PC-3 (cell line): ENCODE data around the gene MBIP. TPM values are rescaled to one million over a fixed set of nuclear protein-coding genes. Genes with fewer than 3 reads are reported as not detected.

Experiments
- ATAC-seq: fragments of 200-7000 bp; cut with Tn5 transposase; 2 replicates; pipeline ENCODE4 v1.9.1; 2020; ENCODE audit warnings: mild to moderate bottlenecking, moderate library complexity
- Bru-seq: library from RNA; stranded (reverse); fragments of 400-500 nt; gene quantifications from one replicate; lab custom pipeline; 2021; lab: Mats Ljungman, UMichigan
- BruChase-seq, 2 experiments: library from RNA; stranded (reverse); fragments of 400-500 nt; gene quantifications; one replicate each; lab custom pipeline; 2021; lab: Mats Ljungman, UMichigan
- BruUV-seq: library from RNA; stranded (reverse); fragments of 400-500 nt; replicated peaks from 2 replicates; lab custom pipeline; 2021; lab: Mats Ljungman, UMichigan
- CTCF ChIA-PET: fragments of 300-600 bp; sonication (Branson Sonifier 250); formaldehyde crosslinking; loops from one replicate; lab custom pipeline; 2022; ENCODE audit warnings: antibody characterized with exemption; lab: Charles Lee
- POLR2A ChIA-PET: fragments of 300-600 bp; sonication (Branson Sonifier 250); formaldehyde crosslinking; loops from one replicate; lab custom pipeline; 2022; ENCODE audit warnings: antibody characterized with exemption; ENCODE audit not compliant: unreplicated experiment; lab: Charles Lee
- DNase-seq: peaks from one replicate; pipeline ENCODE4 v3.0.0-alpha.2; 2015
- H2AFZ ChIP-seq: fragments of 300-600 bp; sonication (generic); 2 replicates; pipeline ENCODE4 v1.6.0; 2016; ENCODE audit warnings: antibody characterized with exemption, low read length
- H3F3A ChIP-seq: fragments of 300-600 bp; sonication (generic); one replicate; pipeline ENCODE4 v1.6.0; 2017; ENCODE audit warnings: antibody characterized with exemption, low read length, control low read depth, mild to moderate bottlenecking; ENCODE audit not compliant: unreplicated experiment
- H3K27ac ChIP-seq: fragments of 300-600 bp; sonication (generic); 2 replicates; pipeline ENCODE4 v1.5.1; 2016; ENCODE audit warnings: mild to moderate bottlenecking, low read length
- H3K27me3 ChIP-seq: fragments of 300-600 bp; sonication (generic); 2 replicates; pipeline ENCODE4 v1.6.1; 2016; ENCODE audit warnings: low read length, mixed read lengths
- H3K36me3 ChIP-seq: fragments of 300-600 bp; sonication (generic); 2 replicates; pipeline ENCODE4 v1.6.1; 2016; ENCODE audit warnings: low read depth, mixed run types, low read length, mixed read lengths
- H3K4me1 ChIP-seq: fragments of 300-600 bp; sonication (generic); 2 replicates; pipeline ENCODE4 v1.5.1; 2016; ENCODE audit warnings: low read length; ENCODE audit not compliant: insufficient read depth
- H3K4me2 ChIP-seq: fragments of 300-600 bp; sonication (generic); 2 replicates; pipeline ENCODE4 v1.6.0; 2016; ENCODE audit warnings: low read length
- H3K4me3 ChIP-seq: fragments of 300-600 bp; sonication (generic); 2 replicates; pipeline ENCODE4 v1.5.1; 2016; ENCODE audit warnings: mild to moderate bottlenecking, low read length, mixed read lengths
- H3K79me2 ChIP-seq: fragments of 300-600 bp; sonication (generic); 2 replicates; pipeline ENCODE4 v1.6.1; 2017; ENCODE audit warnings: low read length, mixed read lengths
- H3K9ac ChIP-seq: fragments of 300-600 bp; sonication (generic); 2 replicates; pipeline ENCODE4 v1.6.0; 2016; ENCODE audit warnings: mild to moderate bottlenecking, low read length
- H3K9me2 ChIP-seq: fragments of 300-600 bp; sonication (generic); replicated peaks from 2 replicates; pipeline ENCODE4 v1.6.1; 2016; ENCODE audit warnings: mixed run types, low read length, mixed read lengths
- H3K9me3 ChIP-seq: fragments of 300-600 bp; sonication (generic); 2 replicates; pipeline ENCODE4 v1.6.1; 2016; ENCODE audit warnings: low read length, mixed read lengths
- H4K20me1 ChIP-seq: fragments of 300-600 bp; sonication (generic); 2 replicates; pipeline ENCODE4 v1.6.1; 2016; ENCODE audit warnings: low read length, mixed read lengths
- EZH2 ChIP-seq: fragments of 300-600 bp; sonication (generic); IDR thresholded peaks from one replicate; pipeline ENCODE4 v1.6.1; 2017; ENCODE audit warnings: antibody characterized with exemption, mild to moderate bottlenecking, low read length; ENCODE audit not compliant: unreplicated experiment
- EZH2phosphoT487 ChIP-seq: fragments of 300-600 bp; sonication (generic); IDR thresholded peaks from 2 replicates; pipeline ENCODE4 v1.6.1; 2018; ENCODE audit warnings: mild to moderate bottlenecking, antibody characterized with exemption, low read length, borderline replicate concordance
- intact Hi-C: fragments of 100-400 bp; cut with micrococcal nuclease; formaldehyde crosslinking; loops from 2 replicates; pipeline ENCODE4 v1.9.0; 2023
- long read RNA-seq: library from polyadenylated mRNA; unstranded; transcript quantifications from one replicate; pipeline ENCODE4 v2.0.0, GENCODE V29; 2021; ENCODE audit not compliant: unreplicated experiment
- total RNA-seq: library from RNA; depleted of rRNA; stranded (reverse); fragments of >200 nt; gene quantifications from 2 replicates; pipeline ENCODE4 v1.2.3, GENCODE V29; 2014; rRNA removed
- TF ChIP-seq, protein P1 (sequence below): fragments of 300-600 bp; sonication (generic); conservative IDR thresholded peaks from 2 replicates; pipeline ENCODE4 v1.5.1; 2017; ENCODE audit warnings: antibody characterized with exemption, low read depth, mild to moderate bottlenecking, low read length

MBIP gene, protein sequence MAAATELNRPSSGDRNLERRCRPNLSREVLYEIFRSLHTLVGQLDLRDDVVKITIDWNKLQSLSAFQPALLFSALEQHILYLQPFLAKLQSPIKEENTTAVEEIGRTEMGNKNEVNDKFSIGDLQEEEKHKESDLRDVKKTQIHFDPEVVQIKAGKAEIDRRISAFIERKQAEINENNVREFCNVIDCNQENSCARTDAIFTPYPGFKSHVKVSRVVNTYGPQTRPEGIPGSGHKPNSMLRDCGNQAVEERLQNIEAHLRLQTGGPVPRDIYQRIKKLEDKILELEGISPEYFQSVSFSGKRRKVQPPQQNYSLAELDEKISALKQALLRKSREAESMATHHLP
- total RNA-seq = 7.8 and 8.5 TPM in 2 replicates
- percentile 91 among the genes with signal in this experiment for Bru-seq, nascent RNA
- BruChase-seq, experiment 1, labeled RNA remaining after a 6-hour chase = percentile 85 among the genes with signal in this experiment
- percentile 89 among the genes with signal in this experiment for BruChase-seq, experiment 2, labeled RNA remaining after a 2-hour chase
- long read RNA-seq, transcript MBIP-201 (9 exons, 1,586 nt) = minor isoform, 8 of 62 reads
- long read RNA-seq, transcript MBIP-203 (9 exons, 1,648 nt) = major isoform, 45 of 62 reads
- long read RNA-seq, partial matches to known transcripts = 2 of 62 reads
- long read RNA-seq, other reads (novel, unspliced or antisense) = 4 of 62 reads

DNA sequence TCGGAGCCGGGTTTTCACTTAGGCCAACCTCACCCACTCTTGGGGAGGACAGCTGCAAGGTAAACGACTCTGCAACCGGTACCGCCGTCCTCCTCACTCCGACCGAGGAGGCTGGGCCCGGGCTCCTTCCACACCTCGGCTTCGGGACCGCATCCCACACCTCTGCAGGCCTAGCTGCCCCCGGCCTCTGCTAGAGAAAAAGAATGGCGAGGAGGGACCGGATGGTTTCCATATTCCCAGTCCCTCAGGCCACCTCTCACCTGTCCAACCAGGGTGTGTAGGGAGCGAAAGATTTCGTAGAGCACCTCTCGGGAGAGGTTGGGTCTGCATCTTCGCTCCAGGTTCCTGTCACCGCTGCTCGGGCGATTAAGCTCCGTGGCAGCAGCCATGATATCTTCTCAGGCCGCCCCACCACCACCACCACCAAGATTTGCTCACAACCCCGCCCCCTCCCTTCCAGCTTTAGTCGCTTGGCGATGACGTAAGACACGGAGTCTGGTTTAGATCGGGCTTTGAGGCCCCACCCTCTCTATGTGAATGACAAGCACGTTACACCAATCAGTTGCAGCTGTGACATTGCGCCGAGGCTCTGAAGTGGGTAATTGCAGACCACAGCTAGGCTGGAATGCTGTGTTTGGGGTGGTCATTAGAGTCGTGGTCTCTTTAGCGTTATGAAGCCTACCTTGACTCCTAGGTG, at the start of gene MBIP:
Gene MBIP, minus strand, starts transcription at position 438 of the 697 bp plus-strand sequence. Its CDS starts 49 bp downstream, at position 389.
- H3K27me3 ChIP-seq = peaks cover 37% of the 10 kb centered on the region; the same call in 1 of the 2 replicates
- H3K4me1 ChIP-seq = peaks cover 31% of the 10 kb centered on the region
- peak within 1 kb of the TSS; percentile 39 for H3K27ac ChIP-seq
- peak within 1 kb of the TSS; percentile 98 for H2AFZ ChIP-seq
- ChIA-PET POLR2A (interaction anchor here (0.5 to 0.6 kb wide), 5 partner anchors 40 to 494 kb away, joined by 4 to 17 read pairs (median 5); partner anchors contain the start of gene BRMS1L), CTCF (interaction anchor here (0.6 to 0.7 kb wide), 4 partner anchors 90 to 507 kb away, joined by 3 to 5 read pairs (median 4); no protein-coding TSS in a partner anchor)
- peak within 1 kb of the TSS; percentile 95 for H3K4me3 ChIP-seq
- H3K36me3 ChIP-seq = no peaks in the 10 kb centered on the region
- no peaks in the 10 kb centered on the region for H3K9me3 ChIP-seq
- peak; percentile 88 for ATAC-seq
- peaks cover 4% of the 10 kb centered on the region for H3F3A ChIP-seq
- H3K79me2 ChIP-seq = peaks cover 47% of the 10 kb centered on the region
- TF ChIP-seq EZH2 = no peak
- TF ChIP-seq EZH2phosphoT487 = no peak
- TF ChIP-seq, protein P1, sequence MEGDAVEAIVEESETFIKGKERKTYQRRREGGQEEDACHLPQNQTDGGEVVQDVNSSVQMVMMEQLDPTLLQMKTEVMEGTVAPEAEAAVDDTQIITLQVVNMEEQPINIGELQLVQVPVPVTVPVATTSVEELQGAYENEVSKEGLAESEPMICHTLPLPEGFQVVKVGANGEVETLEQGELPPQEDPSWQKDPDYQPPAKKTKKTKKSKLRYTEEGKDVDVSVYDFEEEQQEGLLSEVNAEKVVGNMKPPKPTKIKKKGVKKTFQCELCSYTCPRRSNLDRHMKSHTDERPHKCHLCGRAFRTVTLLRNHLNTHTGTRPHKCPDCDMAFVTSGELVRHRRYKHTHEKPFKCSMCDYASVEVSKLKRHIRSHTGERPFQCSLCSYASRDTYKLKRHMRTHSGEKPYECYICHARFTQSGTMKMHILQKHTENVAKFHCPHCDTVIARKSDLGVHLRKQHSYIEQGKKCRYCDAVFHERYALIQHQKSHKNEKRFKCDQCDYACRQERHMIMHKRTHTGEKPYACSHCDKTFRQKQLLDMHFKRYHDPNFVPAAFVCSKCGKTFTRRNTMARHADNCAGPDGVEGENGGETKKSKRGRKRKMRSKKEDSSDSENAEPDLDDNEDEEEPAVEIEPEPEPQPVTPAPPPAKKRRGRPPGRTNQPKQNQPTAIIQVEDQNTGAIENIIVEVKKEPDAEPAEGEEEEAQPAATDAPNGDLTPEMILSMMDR = no peak
- intact Hi-C loops = loop anchor here (1.0 to 5.0 kb wide), 2 partner anchors 105 to 248 kb away; no protein-coding TSS in a partner anchor
- peaks cover 38% of the 10 kb centered on the region for H4K20me1 ChIP-seq
- H3K9me2 ChIP-seq = no peaks in the 10 kb centered on the region; the same call in 1 of the 2 replicates
- TSS peak; percentile 73 for BruUV-seq
- DNase-seq = peak; percentile 97
- H3K4me2 ChIP-seq = peak within 1 kb of the TSS; percentile 88
- peak within 1 kb of the TSS; percentile 87 for H3K9ac ChIP-seq

- POLR2A ChIA-PET = interaction anchor here (0.5 kb wide), 1 partner anchor 170 kb away, joined by 13 read pairs; no protein-coding TSS in a partner anchor
These were observed 47.7 kb upstream of the MBIP start for GRCh38 chr14:36367985-36368774.

More at GRCh38 chr14:36367985-36368774, 47.7 kb upstream of the MBIP start:
- Histone ChIP-seq H3K36me3 (no peaks in the 10 kb centered on the region), H4K20me1 (no peaks in the 10 kb centered on the region), H3K9me3 (no peaks in the 10 kb centered on the region), H3F3A (no peaks in the 10 kb centered on the region), H3K9ac (no peak overlapping the region), H2AFZ (no peak overlapping the region), H3K79me2 (no peaks in the 10 kb centered on the region), H3K27ac (no peak overlapping the region), H3K4me1 (0 out of 2 replicates have a peak, but pooled peaks cover 4% of the 10 kb centered on the region), H3K27me3 (peaks cover 46% of the 10 kb centered on the region), H3K9me2 (no peaks in the 10 kb centered on the region), H3K4me2 (no peak overlapping the region), H3K4me3 (no peak overlapping the region)
- peak; percentile 95 for ATAC-seq
- CTCF ChIA-PET = no interaction called here
- intact Hi-C loops = no loop called here
- BruUV-seq = no TSS peak
- TF ChIP-seq, protein P1 = no peak
- TF ChIP-seq EZH2 (no peak), EZH2phosphoT487 (no peak)
- DNase-seq = peak; percentile 31
